A673 (cell line): ENCODE measurements around the gene SHE. TPM values are rescaled to one million over a fixed set of nuclear protein-coding genes. Genes with fewer than 3 reads are reported as not detected.

Source experiments
- BruUV-seq: library from RNA; stranded (reverse); fragments of 400-500 nt; replicated peaks from 2 replicates; lab custom pipeline; 2021; lab: Mats Ljungman, UMichigan
- CTCF ChIA-PET: fragments of 300-600 bp; sonication (Branson Sonifier 250); formaldehyde crosslinking; loops from one replicate; lab custom pipeline; 2022; ENCODE audit warnings: antibody characterized with exemption; lab: Charles Lee
- POLR2A ChIA-PET: fragments of 300-600 bp; sonication (Branson Sonifier 250); formaldehyde crosslinking; loops from one replicate; lab custom pipeline; 2022; ENCODE audit warnings: antibody characterized with exemption; ENCODE audit not compliant: low non-redundant PET; lab: Charles Lee
- DNase-seq: peaks from one replicate; pipeline ENCODE4 v3.0.0-alpha.2; 2015; ENCODE audit warnings: low spot score
- H3K27ac ChIP-seq: fragments of 200-600 bp; sonication (generic); 2 replicates; pipeline ENCODE4 v1.5.1; 2016; ENCODE audit warnings: mixed run types, low read depth, mild to moderate bottlenecking, mixed read lengths, antibody characterized with exemption, low read length; ENCODE audit not compliant: poor library complexity, severe bottlenecking
- H3K27me3 ChIP-seq: fragments of 200-600 bp; sonication (generic); replicated peaks from 2 replicates; pipeline ENCODE4 v1.6.1; 2017; ENCODE audit warnings: mixed run types, low read depth, mild to moderate bottlenecking, mixed read lengths, antibody characterized with exemption, low read length; ENCODE audit not compliant: insufficient read depth, poor library complexity
- H3K36me3 ChIP-seq: fragments of 200-600 bp; sonication (generic); 2 replicates; pipeline ENCODE4 v1.6.1; 2016; ENCODE audit warnings: mixed run types, mild to moderate bottlenecking, mixed read lengths, antibody characterized with exemption, low read length; ENCODE audit not compliant: insufficient read depth, poor library complexity, severe bottlenecking
- H3K4me1 ChIP-seq: fragments of 200-600 bp; sonication (generic); 2 replicates; pipeline ENCODE4 v1.6.1; 2017; ENCODE audit warnings: mixed run types, mild to moderate bottlenecking, mixed read lengths, antibody characterized with exemption, low read length; ENCODE audit not compliant: insufficient read depth, poor library complexity, severe bottlenecking
- H3K4me3 ChIP-seq: fragments of 200-600 bp; sonication (generic); 2 replicates; pipeline ENCODE4 v1.5.1; 2016; ENCODE audit warnings: low read depth, mixed run types, mild to moderate bottlenecking, mixed read lengths, low read length; ENCODE audit not compliant: poor library complexity, severe bottlenecking
- H3K9me3 ChIP-seq: fragments of 200-600 bp; sonication (generic); 2 replicates; pipeline ENCODE4 v1.6.1; 2016; ENCODE audit warnings: mixed run types, low read depth, mild to moderate bottlenecking, mixed read lengths, antibody characterized with exemption, low read length; ENCODE audit not compliant: poor library complexity, severe bottlenecking
- EZH2 ChIP-seq: fragments of 200-600 bp; sonication (generic); IDR thresholded peaks from 2 replicates; pipeline ENCODE4 v1.6.1; 2017; ENCODE audit warnings: borderline replicate concordance, low read depth, mild to moderate bottlenecking, mixed read lengths, antibody characterized with exemption, low read length; ENCODE audit not compliant: poor library complexity, severe bottlenecking
- intact Hi-C: fragments of 100-400 bp; cut with micrococcal nuclease; formaldehyde crosslinking; loops from one replicate; pipeline ENCODE4 v1.10.0; 2022; ENCODE audit not compliant: unreplicated experiment
- total RNA-seq: library from RNA; stranded (reverse); gene quantifications from 2 replicates; pipeline ENCODE4 v1.2.3, GENCODE V29; 2021
- TF ChIP-seq, protein P1 (sequence below): fragments of 300-800, 200-600 bp; sonication (generic); conservative IDR thresholded peaks from 2 replicates; pipeline ENCODE4 v1.5.1; 2017; ENCODE audit warnings: low read depth, mild to moderate bottlenecking, antibody characterized with exemption, low read length, moderate library complexity, mixed read lengths

The SHE gene
- total RNA-seq, 1 experiment from 2014 or later, result 0.04 TPM

DNA sequence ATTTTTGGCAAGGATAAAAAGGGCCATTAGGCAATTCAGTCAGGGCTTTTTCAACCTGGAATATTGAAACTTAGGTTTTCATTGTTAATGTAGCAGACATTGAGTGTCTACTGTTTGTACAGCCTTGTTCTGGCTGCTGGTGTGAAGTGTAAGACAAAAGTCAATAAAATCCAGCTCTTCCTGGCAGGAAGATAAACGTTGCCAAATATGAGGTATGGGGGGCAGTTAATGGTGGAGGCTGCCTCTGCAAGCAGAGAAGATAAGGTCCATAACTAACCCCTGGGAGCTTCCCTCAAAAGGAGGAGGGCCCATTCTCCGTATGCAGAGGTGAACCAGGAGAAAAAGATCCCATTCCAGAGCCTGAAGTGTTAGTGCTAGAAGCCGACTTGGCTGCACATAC is 19.5 kb upstream of the SHE start:
- no TSS peak for BruUV-seq
- ChIA-PET CTCF (no interaction called here), POLR2A (no interaction called here)
- intact Hi-C loops, result no loop called here
- TF ChIP-seq, protein P1, sequence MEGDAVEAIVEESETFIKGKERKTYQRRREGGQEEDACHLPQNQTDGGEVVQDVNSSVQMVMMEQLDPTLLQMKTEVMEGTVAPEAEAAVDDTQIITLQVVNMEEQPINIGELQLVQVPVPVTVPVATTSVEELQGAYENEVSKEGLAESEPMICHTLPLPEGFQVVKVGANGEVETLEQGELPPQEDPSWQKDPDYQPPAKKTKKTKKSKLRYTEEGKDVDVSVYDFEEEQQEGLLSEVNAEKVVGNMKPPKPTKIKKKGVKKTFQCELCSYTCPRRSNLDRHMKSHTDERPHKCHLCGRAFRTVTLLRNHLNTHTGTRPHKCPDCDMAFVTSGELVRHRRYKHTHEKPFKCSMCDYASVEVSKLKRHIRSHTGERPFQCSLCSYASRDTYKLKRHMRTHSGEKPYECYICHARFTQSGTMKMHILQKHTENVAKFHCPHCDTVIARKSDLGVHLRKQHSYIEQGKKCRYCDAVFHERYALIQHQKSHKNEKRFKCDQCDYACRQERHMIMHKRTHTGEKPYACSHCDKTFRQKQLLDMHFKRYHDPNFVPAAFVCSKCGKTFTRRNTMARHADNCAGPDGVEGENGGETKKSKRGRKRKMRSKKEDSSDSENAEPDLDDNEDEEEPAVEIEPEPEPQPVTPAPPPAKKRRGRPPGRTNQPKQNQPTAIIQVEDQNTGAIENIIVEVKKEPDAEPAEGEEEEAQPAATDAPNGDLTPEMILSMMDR, result no peak
- no peak for TF ChIP-seq EZH2
- H3K9me3 ChIP-seq, result no peaks in the 10 kb centered on the region
- H3K27ac ChIP-seq, result no peak overlapping the region
- H3K27me3 ChIP-seq, result no peaks in the 10 kb centered on the region
- H3K4me3 ChIP-seq, result no peak overlapping the region
- H3K4me1 ChIP-seq, result no peaks in the 10 kb centered on the region
- DNase-seq, result no peak
- no peaks in the 10 kb centered on the region for H3K36me3 ChIP-seq

DNA sequence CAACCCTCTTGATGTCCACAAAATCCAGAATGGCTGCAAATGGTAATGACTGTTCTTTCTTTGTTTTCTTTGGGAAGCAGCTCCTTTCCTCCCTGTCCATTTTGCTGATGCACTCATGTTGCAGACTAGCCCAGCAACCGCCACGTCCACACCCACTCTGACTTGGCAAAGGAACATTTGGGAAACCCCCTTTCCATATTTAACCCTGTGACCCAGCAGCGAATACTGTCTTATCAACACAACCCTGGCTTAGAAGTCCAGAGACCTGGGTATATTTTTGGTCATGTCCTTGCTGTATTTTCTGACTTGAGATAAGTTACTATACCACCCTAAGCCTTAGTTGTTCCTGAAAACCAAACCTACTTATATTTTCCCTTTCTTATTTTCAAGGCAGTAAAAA is 18.1 kb upstream of the SHE start:
- BruUV-seq, result no TSS peak
- no peak overlapping the region for H3K27ac ChIP-seq
- no peaks in the 10 kb centered on the region for H3K4me1 ChIP-seq
- no peak for DNase-seq
- TF ChIP-seq EZH2, result no peak
- TF ChIP-seq, protein P1, result no peak
- H3K27me3 ChIP-seq, result no peaks in the 10 kb centered on the region
- H3K36me3 ChIP-seq, result no peaks in the 10 kb centered on the region
- CTCF ChIA-PET, result no interaction called here
- intact Hi-C loops, result no loop called here
- H3K4me3 ChIP-seq, result no peak overlapping the region
- H3K9me3 ChIP-seq, result no peaks in the 10 kb centered on the region
- POLR2A ChIA-PET, result no interaction called here

DNA sequence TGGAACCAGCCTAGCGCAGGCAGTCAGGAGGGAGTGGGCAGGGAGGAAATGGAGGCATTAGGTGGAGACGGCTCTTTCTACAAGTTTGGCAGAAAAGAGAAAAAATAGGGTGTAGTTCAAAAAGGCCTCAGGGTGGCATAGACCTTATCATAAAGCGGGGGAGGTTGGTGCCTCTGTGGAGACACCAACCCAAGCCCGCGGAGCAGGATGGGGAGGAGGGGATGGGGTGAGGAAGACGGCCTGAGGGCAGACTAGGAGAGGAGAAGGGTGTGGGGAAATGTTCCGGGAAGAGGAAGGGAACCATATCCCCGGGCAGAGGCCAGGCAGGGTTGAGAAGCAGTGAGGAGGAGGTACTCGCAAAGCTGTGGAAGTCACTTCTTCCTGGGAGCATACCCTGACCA is 17.4 kb upstream of the SHE start:
- intact Hi-C loops, result no loop called here
- BruUV-seq, result no TSS peak

More for the DNA sequence above, 17.4 kb upstream of the SHE start:
- no peak for DNase-seq
- ChIA-PET POLR2A (no interaction called here), CTCF (no interaction called here)
- no peaks in the 10 kb centered on the region for H3K9me3 ChIP-seq
- H3K36me3 ChIP-seq, result no peaks in the 10 kb centered on the region
- H3K27ac ChIP-seq, result no peak overlapping the region
- H3K4me1 ChIP-seq, result no peaks in the 10 kb centered on the region
- H3K27me3 ChIP-seq, result no peaks in the 10 kb centered on the region
- H3K4me3 ChIP-seq, result no peak overlapping the region
- no peak for TF ChIP-seq EZH2
- TF ChIP-seq, protein P1, result no peak
